ENCODE results near the gene CCDC102B.

GRCh38 chr18:68818584-68818983 is 20.7 kb downstream of the CCDC102B start:
- TF ChIP-seq EZH2 (IDR thresholded peaks at IDR 0.05; ENCODE audit: low read depth, unreplicated experiment) (no peak), CTCF (conservative IDR thresholded peaks at IDR 0.05; ENCODE audit: low read depth in 2 of 2) (no peak), POLR2AphosphoS5 (IDR thresholded peaks at IDR 0.05; ENCODE audit: low read depth) (no peak), EZH2phosphoT487 (IDR thresholded peaks at IDR 0.05; ENCODE audit: unreplicated experiment) (no peak), ZNF114 (CRISPR knock-in tag; IDR thresholded peaks at IDR 0.05) (no peak), CREB1 (CRISPR knock-in tag; IDR thresholded peaks at IDR 0.05; ENCODE audit: low read depth) (no peak), STAT1 (IDR thresholded peaks at IDR 0.05; ENCODE audit: unreplicated experiment) (no peak), JUNB (IDR thresholded peaks at IDR 0.05; ENCODE audit: unreplicated experiment) (no peak), ZNF331 (CRISPR knock-in tag; IDR thresholded peaks at IDR 0.05; ENCODE audit: low read depth) (no peak)
- TF ChIP-seq, protein P1, sequence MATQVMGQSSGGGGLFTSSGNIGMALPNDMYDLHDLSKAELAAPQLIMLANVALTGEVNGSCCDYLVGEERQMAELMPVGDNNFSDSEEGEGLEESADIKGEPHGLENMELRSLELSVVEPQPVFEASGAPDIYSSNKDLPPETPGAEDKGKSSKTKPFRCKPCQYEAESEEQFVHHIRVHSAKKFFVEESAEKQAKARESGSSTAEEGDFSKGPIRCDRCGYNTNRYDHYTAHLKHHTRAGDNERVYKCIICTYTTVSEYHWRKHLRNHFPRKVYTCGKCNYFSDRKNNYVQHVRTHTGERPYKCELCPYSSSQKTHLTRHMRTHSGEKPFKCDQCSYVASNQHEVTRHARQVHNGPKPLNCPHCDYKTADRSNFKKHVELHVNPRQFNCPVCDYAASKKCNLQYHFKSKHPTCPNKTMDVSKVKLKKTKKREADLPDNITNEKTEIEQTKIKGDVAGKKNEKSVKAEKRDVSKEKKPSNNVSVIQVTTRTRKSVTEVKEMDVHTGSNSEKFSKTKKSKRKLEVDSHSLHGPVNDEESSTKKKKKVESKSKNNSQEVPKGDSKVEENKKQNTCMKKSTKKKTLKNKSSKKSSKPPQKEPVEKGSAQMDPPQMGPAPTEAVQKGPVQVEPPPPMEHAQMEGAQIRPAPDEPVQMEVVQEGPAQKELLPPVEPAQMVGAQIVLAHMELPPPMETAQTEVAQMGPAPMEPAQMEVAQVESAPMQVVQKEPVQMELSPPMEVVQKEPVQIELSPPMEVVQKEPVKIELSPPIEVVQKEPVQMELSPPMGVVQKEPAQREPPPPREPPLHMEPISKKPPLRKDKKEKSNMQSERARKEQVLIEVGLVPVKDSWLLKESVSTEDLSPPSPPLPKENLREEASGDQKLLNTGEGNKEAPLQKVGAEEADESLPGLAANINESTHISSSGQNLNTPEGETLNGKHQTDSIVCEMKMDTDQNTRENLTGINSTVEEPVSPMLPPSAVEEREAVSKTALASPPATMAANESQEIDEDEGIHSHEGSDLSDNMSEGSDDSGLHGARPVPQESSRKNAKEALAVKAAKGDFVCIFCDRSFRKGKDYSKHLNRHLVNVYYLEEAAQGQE (IDR thresholded peaks at IDR 0.05; ENCODE audit: unreplicated experiment) = no peak
